GM18909 (cell line): ENCODE measurements around the gene TIAM2.

Source experiments
- ATAC-seq: cut with Tn5 transposase; IDR thresholded peaks from one replicate; pipeline ENCODE4 v1.9.1; 2021; ENCODE audit warnings: mild to moderate bottlenecking; ENCODE audit not compliant: unreplicated experiment, poor library complexity

TIAM2 gene

GRCh38 chr6:155021680-155022079 lies 26.6 kb downstream of the TIAM2 start:
- ATAC-seq, result no peak

DNA sequence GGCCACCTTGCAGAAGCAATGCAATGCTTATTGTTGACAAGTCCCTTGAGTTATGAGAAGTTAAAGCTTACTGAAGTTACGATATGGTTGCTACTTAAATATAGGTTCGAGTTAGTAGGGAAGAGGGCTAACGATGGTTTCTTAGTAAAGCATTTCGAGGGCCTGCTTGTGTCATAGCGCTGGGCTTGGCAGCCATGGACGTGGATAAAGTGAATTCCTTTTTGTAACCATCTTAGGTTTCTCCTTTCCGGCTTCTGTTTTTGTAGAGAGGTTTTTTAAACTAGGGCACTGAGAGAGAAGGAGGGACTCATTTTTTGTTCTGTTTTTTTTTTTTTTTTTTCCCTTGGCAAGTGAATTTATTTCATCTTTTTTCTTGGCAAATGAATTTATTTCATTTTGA lies 27.6 kb downstream of the TIAM2 start:
- no peak for ATAC-seq

- no peak for ATAC-seq
Measured at GRCh38 chr6:155023717-155024116, 28.6 kb downstream of the TIAM2 start.

GRCh38 chr6:155024391-155025027 lies 29.4 kb downstream of the TIAM2 start:
- no peak for ATAC-seq

GRCh38 chr6:155026022-155026705 lies 31.0 kb downstream of the TIAM2 start:
- no peak for ATAC-seq

GRCh38 chr6:155026706-155027045 lies 31.6 kb downstream of the TIAM2 start:
- ATAC-seq, result no peak

- ATAC-seq, result no peak
Measured at GRCh38 chr6:155030148-155030720, 35.1 kb downstream of the TIAM2 start.

GRCh38 chr6:155031091-155031490 lies 36.0 kb downstream of the TIAM2 start:
- no peak for ATAC-seq

GRCh38 chr6:155033021-155033791 lies 38.1 kb downstream of the TIAM2 start:
- no peak for ATAC-seq

DNA sequence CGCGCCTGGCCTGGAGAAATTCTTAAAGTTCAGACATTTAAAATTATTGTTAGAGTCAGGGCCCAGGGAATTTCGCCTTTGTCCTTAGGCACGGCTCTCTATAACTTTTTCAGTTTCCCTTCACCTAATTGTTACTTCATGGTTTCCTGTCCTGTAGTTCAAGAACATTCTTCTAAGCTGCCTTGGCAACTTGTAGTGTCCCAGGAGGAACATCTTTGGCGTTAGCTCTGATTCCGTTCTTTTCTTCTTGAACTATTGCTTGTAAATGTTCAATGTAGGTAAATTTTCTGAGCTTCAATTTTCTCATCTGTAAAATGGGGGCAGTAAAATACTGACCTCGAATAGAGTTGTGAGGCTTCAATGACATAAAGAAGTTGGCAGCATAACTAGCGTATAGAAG lies 41.8 kb downstream of the TIAM2 start:
- no peak for ATAC-seq

- ATAC-seq, result no peak
Measured at GRCh38 chr6:155038104-155038503, 43.0 kb downstream of the TIAM2 start.

DNA sequence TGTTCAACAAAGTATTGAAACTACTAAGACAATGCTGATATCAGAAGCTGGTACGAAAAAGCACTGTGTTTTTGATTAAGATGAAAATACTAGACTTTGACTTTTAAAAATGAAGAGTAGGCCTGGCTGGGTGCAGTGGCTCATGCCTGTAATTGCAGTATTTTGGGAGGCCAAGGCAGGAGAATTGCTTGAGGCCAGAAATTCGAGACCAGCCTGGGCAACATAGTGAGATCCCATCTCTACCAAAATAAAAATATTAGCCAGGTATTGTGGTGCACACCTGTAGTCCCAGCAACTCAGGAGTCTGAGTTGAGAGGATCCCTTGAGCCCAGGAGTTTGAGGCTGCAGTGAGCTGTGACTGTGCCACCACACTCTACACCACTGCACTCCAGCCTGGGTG lies 43.4 kb downstream of the TIAM2 start:
- ATAC-seq, result no peak

DNA sequence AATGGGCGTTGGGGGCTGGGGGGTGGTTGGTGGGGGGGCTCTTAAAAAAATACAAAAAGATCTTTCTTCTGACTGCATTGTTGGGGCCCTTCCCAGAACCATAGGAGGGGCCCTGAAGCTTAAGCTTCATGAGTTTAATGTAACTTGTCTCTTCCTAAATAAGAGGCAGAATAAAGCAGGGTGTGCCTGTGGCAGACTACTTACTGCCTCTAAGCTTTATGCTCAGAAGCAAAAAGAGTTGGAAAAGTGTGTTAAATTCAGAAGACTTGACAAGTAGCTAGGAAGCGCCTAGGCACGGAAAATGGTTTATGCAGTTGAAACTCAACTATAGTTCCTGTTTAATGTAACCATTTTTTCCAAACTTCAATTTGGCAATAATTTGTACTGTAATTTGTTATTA lies 44.5 kb downstream of the TIAM2 start:
- no peak for ATAC-seq

DNA sequence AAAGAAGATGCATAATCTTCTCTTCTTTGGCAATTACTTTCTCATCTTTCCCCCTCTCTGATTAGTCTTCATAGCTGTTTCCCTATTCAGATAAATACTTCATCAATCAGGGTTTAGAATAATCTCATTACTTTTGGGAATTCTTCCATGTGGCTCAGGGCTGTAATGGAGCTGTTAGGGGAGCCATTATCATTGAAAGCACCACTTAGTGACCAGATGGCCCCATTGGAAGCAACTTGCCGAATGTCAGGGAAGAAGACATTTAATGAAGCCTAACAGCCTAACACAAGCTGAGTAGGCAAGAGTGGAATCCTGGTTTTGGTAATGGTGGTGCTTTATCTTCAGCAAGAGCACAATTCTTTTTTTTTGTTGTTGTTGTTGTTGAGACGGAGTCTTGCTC lies 45.0 kb downstream of the TIAM2 start:
- no peak for ATAC-seq

DNA sequence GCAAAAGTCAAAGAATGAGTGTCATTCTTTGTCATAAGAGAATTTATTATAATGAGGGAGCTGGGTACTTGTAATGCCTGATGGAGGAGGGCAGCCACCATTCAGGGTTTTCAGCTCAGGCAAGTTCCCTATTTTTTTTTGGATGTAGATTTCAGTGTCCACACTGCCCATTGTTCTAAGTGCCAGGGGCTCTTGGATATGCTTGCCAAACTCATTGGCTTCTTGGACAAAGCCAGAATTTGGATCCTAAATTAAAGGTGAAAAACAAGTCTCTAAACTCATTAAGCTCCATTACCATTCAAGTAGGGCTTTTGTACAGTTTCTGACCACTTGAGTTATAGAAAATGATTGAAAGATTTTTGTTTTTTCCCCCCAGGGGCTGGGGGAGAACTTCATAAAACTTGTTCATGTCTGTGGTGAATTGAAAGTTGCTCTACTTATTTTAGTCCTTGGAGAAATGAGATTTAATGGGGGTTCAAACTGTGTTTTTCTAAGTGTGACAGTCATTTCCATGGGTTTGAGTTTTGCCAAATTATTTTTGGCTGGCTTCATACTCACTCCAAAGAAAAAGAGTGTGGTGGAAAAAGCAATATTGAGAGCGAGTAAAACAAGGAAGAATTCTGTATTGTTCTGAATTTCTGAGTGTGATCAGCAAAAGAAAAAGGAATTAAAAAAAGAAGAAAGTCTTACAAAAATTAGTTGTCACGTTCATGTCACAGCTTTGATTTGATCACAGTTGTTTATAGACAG lies 46.0 kb downstream of the TIAM2 start:
- ATAC-seq, result no peak

GRCh38 chr6:155041741-155042279 lies 46.7 kb downstream of the TIAM2 start:
- no peak for ATAC-seq

- ATAC-seq, result no peak
Measured at GRCh38 chr6:155042983-155043382, 47.9 kb downstream of the TIAM2 start.

- ATAC-seq, result no peak
Measured at GRCh38 chr6:155045561-155046404, 50.7 kb downstream of the TIAM2 start.

GRCh38 chr6:155047523-155047922 lies 52.4 kb downstream of the TIAM2 start:
- ATAC-seq, result no peak
